Panc1 (cell line): ENCODE results near the gene EFNA2.

Experiments
- CTCF ChIP-seq: fragments of 450-650 bp; IDR thresholded peaks from 2 replicates; pipeline ENCODE4 v1.5.1; 2017; ENCODE audit warnings: mild to moderate bottlenecking
- POLR2AphosphoS5 ChIP-seq: IDR thresholded peaks from 2 replicates; pipeline ENCODE4 v1.6.1; 2012; ENCODE audit warnings: mild to moderate bottlenecking, low read depth, low read length, moderate library complexity
- REST ChIP-seq, 2 experiments: IDR thresholded peaks; 2 replicates each; pipeline ENCODE4 v1.6.1; 2011 to 2012; ENCODE audit warnings: low read depth in 2 of 2, control low read depth in 1 of 2, low read length in 1 of 2, mild to moderate bottlenecking in 1 of 2, moderate library complexity in 1 of 2; ENCODE audit not compliant: insufficient read depth in 1 of 2
- SIN3A ChIP-seq: IDR thresholded peaks from 2 replicates; pipeline ENCODE4 v1.6.1; 2012; ENCODE audit warnings: low read depth, mild to moderate bottlenecking, low read length, moderate library complexity, borderline replicate concordance; ENCODE audit not compliant: insufficient read depth
- TCF7L2 ChIP-seq: IDR thresholded peaks from 2 replicates; pipeline ENCODE4 v1.6.1; 2011; ENCODE audit warnings: mild to moderate bottlenecking, low read depth, low read length, inconsistent platforms

- TF ChIP-seq CTCF (no peak), SIN3A (0 out of 2 replicates have a peak, but pooled peaks have one; percentile 8), POLR2AphosphoS5 (no peak), REST (IDR thresholded peaks at IDR 0.05; ENCODE audit: insufficient read depth in 1 of 2, low read depth in 2 of 2, low read length in 1 of 2) (no peak), TCF7L2 (no peak)
Observed at GRCh38 chr19:1270213-1270853, 15.3 kb upstream of the EFNA2 start.
